OCI-M2 (cell line): ENCODE results near the gene CDC42SE1.

Experiments used
- DNase-seq: peaks from one replicate; lab custom pipeline; 2025; ENCODE audit not compliant: unreplicated experiment; lab: John Stamatoyannopoulos, UW

The CDC42SE1 gene

DNA sequence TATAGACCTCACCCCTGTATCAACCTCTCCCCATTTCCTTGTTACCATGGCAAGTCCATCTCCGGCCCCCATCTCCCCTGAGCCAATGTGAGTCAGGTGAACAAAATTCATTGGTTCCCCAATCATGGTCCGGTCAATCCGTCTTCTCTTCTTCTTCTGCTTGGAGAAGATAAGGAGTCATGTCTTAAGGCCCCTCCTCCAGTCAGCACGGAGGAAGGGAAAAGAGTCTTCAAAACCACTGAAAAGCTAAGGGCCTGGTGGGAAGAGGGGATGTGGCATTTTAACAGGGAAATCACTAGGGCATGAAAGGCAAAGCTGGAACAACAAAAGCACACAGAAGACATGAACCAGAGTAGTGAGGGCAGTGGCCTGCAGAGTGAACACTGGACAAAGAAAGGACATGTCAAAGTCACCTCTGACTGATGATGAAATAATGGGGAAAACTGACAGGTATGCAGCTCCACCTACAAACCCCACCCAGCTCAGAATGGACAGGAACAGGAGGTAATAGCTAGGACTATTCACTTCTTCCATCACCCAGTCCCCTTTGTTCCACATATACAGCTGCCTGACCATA, 4.4 kb downstream of the CDC42SE1 start:
- no peak for DNase-seq

DNA sequence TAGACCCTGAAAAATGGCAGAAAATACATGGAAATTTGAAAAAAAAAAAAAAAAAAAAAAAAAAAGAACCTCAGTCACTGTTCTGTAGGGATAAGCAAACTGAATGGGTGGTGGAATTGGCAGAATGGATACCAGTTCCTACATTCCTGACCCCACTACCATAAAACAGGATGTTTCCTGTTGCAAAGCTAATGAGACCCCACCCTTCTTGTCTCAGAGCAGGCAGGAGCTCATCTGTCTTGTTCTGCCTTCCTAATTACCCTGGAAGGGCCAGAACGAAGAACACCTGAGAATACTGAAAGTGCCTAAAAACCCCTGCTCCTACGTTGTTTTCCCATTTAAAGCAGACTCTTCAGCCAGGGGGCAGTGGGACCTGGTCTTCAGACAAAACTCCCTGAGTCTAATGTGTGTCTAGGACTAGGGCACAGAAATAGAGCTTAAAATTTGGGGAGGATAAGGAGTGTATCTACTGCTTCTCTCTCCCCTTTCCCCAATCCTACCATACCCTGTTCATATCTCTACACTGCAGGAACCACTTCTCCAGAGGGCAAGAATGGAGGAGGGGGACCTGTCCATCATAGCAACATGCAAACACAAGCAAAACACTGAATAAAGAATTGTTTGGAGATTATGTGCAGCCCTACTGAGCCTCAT, 7.9 kb downstream of the CDC42SE1 start:
- DNase-seq = no peak

DNA sequence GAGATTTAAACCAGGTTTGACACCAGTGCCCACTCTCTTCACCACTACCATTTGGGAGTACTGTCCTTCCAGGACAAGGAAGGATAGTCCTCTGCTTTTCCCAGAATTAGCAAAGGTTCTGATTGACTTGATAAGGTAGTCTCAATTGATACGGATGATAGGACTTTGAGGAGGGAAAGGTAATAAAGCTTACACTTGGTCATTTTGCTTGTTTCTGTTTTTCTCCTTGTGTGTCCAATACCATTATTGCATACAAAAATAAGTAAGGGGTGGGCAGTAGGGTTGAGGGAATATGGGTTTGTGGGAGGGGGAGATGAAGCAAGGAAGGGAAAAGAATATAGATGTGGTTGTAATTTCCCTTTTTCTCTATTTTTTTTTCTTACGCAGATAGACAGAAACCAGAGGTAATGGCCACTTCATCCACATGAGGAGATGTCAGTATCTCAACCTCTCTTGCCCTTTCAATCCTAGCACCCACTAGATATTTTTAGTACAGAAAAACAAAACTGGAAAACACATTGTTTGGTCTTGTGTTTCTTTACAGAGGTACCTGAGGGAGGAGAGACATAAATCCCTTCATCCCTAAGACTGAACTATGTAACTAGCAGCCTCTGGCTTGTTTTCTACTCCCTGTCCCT, 9.3 kb downstream of the CDC42SE1 start:
- DNase-seq = no peak

DNA sequence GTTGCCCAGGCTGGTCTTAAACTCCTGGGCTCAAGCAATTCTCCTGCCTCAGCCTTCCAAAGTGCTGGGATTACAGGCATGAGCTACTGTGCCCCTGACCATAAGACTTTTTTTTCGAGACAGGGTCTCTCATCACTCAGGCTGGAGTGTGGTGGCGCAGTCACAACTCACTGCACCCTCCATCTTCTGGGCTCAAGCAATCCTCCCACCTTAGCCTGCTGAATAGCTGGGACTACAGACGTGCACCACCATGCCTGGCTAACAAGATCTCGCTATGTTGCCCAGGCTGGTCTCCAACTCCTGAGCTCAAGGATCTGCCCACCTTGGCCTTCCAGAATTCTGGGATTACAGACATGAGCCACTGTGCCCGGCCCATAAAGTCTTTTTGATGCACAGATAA, 10.0 kb downstream of the CDC42SE1 start:
- no peak for DNase-seq

DNA sequence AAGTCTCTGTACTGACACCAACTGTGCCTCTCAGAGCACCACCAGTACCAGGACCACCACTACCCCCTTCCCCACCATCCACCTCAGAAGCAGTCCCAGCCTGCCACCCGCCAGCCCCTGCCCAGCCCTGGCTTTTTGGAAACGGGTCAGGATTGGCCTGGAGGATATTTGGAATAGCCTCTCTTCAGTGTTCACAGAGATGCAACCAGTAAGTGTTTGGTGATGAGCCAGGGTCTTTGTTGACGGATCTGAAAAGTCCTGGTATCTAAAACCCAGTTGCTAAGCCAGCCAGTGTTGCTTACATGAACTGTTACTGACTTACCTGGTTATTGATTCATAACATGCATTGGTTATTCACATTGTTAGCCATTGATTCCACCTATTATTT, 10.8 kb downstream of the CDC42SE1 start:
- no peak for DNase-seq

DNA sequence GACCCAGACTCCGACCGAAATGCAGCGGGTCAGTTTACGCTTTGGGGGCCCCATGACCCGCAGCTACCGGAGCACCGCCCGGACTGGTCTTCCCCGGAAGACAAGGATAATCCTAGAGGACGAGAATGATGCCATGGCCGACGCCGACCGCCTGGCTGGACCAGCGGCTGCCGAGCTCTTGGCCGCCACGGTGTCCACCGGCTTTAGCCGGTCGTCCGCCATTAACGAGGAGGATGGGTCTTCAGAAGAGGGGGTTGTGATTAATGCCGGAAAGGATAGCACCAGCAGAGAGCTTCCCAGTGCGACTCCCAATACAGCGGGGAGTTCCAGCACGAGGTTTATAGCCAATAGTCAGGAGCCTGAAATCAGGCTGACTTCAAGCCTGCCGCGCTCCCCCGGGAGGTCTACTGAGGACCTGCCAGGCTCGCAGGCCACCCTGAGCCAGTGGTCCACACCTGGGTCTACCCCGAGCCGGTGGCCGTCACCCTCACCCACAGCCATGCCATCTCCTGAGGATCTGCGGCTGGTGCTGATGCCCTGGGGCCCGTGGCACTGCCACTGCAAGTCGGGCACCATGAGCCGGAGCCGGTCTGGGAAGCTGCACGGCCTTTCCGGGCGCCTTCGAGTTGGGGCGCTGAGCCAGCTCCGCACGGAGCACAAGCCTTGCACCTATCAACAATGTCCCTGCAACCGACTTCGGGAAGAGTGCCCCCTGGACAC, 11.3 kb downstream of the CDC42SE1 start:
- DNase-seq = no peak

DNA sequence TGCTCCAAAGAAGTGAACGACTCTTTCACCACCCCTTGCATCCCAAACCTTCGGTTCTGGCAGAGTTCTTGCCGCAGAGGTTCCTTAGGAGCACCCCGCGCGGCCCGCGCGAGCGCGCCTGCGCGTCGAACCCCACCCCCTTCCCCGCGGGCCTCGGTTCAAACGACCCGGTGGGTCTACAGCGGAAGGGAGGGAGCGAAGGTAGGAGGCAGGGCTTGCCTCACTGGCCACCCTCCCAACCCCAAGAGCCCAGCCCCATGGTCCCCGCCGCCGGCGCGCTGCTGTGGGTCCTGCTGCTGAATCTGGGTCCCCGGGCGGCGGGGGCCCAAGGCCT, 11.9 kb downstream of the CDC42SE1 start, which contains the start of gene C1orf56:
TSS of gene C1orf56 (plus strand) at position 161 of the 334 bp plus-strand sequence. CDS start at position 258, 97 bp downstream.
- no peak for DNase-seq

DNA sequence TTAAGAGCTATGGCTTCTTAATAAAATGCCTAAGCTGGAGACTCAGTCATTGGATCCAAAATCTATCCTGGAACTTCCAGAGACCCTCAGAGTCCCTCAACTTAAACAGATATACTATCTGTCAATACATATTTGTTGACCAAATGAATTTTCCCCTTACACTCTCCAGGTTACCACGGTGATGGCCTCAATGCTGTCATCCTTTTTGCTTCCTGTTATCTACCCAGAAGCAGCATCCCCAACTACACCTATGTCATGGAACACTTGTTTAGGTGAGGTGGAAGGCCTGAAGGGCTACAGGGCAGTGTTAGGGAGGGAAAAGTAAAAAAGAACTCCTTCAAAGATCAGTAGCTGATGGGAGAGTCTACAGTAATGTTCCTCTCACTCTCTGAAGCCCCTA, 16.3 kb downstream of the CDC42SE1 start:
- DNase-seq = no peak

DNA sequence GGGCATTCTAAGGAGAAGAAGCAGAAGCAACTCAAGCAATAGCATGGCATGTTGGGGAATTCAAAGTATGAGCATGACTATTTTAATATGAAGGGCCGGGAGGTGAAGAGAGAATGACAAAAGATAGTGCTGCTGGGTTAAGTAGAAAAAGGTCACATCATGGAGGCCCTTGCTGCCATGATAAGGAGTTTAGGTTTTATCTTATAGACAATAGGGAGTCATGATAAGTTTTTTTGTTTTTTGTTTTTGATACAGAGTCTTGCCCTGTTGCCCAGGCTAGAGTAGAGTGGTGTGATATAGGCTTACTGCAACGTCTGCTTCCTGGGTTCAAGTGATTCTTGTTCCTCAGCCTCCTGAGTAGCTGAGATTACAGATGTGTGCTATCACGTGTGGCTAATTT, 19.9 kb downstream of the CDC42SE1 start:
- DNase-seq = no peak

DNA sequence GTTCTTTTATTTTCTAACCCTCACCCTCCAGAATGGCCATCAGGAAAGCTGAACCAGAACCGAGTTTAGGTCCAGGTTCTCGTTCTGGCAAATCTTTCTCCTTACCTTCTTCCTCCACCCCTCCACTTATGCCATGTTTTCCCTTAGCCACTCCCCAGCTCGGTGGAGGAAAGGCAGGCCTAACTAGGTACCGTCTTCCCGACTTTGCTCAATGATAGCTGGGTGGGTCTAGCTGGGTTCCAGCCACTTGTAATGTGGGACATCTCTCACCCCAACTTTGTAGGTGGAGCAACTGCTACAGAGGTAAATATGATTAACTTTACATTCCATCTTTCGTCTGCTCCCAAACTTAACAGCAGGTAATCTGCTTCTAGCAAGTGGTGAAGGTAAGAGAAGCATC, 22.4 kb downstream of the CDC42SE1 start:
- no peak for DNase-seq

DNA sequence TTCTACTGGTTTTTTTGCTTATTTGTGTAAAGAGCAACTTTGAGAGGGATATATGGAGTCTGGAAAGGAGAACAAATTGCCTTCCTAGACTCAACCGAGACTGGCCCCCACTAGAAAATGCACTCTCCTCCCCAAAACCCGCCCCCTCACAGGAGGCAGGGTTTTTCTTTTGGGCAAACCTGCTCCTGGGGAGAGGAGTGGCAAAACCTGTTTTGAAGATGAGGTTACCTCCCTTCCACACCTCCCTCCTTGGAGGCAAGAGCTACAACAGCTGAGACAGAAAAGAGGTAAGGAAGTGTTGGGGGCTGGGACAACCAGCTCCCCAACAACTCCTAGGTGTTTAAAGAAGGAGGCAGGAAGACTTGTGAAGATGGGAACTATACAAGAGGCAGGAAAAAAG, 23.1 kb downstream of the CDC42SE1 start, which contains the start of gene BNIPL:
TSS of gene BNIPL (plus strand) at position 231 of the 400 bp plus-strand sequence. CDS start at position 371, 140 bp downstream.
- DNase-seq = no peak

DNA sequence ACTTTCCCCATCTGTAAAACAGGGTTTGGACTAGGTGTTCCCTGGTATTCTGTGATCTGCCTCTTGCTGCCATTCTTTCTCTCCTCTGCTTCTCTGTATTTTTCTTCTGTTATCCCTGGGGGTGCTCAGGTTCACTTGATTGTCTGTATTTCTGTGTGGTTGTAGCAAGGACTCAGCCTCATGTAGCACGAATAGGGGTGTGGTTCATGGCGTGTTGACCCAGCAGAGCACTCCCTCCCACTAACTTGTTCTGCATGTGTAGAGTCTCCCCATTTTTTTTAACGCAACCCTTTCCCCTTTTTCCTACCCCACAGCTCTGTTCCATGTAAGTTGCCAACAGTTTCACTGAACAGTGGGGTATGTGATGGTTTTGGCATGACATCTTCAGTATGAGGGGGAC, 24.3 kb downstream of the CDC42SE1 start:
- DNase-seq = no peak

DNA sequence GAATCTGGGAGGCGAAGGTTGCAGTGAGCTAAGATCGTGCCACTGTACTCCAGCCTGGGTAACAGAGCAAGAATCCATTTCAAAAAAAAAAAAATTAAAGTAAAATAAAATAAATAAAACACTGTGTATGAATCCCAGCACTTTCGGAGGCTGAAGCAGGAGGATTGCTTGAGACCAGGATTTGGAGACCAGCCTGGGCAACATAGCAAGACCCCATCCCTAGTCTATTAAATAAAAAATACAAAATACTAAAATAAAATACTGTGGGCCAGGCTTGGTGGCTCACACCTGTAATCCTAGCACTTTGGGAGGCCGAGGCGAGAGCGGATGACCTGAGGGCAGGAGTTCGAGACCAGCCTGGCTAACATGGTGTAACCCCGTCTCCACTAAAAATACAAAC, 27.3 kb downstream of the CDC42SE1 start:
- no peak for DNase-seq

DNA sequence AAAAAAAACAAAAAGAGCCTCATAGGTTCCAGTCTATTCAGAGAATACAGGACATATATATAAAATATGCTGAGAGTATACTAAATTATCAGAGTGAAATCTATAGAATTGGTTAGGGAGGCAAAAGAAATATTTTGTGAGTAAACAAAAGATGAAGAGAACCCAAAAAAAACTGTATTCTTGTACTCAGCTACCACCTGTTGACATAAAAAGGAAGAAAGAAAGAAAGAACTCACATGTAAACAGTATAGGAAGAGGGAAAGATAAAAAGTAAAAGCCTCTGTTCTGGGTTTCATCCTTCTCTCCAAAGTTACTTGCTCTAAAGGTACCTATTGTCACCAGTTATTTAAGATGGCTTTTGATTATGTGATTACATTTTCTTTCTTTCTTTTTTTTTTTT, 33.0 kb downstream of the CDC42SE1 start:
- no peak for DNase-seq

DNA sequence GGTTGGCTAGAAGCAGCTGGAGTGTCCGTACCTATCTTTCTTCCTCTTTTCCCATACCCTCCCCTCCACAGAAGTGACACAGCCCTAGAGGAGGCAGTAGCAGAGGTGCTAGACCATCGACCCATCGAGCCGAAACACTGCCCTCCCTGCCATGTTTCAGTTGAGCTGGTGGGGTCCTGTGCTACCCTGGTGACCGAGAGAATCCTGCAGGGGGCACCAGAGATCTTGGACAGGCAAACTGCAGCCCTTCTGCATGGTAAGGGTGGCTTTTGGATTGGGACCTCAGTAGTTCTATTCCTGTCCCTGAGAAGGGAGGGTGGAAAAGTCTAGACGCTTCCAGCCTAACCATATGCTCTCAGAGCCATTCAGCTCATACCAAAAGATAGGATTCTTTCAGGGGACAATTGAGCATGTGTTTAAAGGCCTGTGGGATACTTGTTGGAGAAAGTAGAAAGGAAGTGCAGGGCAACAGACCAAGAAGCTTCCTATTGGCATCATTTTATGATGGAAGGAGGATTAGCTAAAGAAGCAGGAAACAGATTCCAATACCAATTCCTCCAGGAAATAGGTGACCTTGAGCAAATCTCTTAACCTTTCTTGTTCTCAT, 34.8 kb downstream of the CDC42SE1 start:
- no peak for DNase-seq

DNA sequence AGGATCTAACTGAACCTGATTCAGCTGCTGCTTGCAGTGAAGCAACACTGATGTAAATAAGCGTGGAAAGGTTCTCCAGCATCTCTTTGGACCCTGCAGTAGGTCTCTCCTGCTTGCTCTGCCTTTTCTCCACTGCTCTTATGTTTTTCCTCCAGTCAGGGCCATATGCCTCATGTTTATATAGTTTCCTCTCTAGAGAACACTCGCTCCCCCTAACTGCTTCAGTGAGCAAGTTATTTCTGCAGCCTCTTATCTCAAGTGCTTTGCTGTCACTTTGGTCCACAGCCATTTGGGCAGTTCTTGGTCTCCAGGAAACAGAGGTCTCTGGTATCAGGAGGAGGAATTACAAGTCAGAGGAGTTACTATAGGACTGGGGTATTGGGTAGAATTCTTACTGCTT, 45.9 kb downstream of the CDC42SE1 start:
- DNase-seq = no peak

DNA sequence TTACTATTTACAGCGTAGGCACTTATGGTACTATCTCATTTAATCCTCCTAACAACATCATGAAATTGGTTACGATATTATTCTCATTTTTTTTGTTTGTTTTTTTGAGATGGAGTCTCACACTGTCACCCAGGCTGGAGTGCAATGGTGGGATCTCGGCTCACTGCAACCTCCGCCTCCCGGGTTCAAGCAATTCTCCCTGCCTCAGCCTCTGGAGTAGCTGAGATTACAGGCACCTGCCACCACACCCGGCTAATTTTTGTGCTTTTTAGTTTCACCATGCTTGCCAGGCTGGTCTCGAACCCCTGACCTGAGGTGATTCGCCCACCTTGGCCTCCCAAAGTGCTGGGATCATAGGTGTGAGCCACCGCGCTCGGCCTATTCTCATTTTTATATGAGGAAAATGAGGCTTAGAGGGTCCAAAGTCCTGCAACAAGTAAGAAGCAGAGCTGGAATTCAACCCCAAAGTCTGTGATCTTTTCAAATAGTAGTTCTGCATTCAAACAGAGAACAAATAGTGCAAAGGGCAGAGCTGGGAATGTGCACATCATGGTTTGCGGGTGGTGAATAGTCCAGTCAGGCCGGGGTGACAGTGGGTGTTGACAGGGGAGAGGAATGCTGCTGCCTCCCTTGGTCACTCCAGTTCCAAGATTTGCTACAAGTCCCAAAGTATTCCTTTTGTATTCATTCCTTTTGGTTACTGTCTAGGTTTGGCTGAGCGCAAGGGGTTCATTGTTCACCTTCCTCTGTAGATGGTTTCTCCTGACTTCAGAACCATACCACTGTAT, 46.5 kb downstream of the CDC42SE1 start:
- DNase-seq = no peak

DNA sequence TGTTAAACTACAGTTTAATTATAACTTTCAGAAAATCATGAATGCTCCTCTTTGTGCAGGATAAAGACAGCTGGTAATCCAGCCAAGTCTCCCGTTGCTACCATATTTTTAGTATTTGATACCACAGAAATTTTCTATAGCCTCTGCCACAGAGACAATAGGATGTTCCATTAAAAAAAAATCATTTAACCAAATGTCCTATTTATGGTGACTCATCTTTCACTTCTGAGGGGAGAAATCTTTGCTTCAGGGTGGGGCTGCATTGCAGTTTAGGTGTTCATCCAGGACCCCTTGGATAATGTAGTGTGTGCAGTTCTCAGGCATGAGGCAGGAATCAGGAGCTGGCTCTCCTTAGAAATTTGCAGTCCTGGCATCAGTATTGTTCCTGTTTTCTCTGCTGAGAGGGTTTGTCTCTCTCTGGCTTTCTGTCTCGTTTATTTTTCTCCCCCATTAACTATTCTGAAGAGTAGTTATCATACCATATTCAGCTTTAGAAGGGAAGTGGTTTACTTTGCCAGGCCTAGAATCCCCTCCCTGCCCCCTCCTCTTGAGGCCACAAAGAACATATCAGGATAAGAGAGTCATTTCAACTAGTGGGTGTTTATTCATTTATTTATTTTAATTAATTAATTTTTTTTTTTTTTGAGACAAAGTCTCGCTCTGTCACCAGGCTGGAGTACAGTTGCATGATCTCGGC, 48.1 kb downstream of the CDC42SE1 start:
- DNase-seq = no peak

DNA sequence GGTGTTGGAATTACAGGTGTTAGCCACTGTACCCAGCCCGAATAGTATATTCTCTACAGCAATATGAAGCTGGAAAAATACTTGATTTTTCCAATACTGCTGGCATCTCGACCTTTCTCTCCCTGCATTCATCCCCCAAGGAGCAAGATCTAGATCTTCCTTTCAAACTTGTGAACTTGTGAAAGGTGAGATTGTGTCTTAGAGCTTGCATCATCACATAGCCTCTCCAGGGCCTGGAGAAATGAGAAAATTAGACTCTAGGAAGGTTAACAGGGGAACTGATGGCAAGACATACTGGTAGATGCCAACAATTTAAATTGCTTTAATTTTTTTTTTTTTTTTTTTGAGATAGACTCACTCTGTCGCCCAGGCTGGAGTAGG, 49.1 kb downstream of the CDC42SE1 start:
- no peak for DNase-seq

DNA sequence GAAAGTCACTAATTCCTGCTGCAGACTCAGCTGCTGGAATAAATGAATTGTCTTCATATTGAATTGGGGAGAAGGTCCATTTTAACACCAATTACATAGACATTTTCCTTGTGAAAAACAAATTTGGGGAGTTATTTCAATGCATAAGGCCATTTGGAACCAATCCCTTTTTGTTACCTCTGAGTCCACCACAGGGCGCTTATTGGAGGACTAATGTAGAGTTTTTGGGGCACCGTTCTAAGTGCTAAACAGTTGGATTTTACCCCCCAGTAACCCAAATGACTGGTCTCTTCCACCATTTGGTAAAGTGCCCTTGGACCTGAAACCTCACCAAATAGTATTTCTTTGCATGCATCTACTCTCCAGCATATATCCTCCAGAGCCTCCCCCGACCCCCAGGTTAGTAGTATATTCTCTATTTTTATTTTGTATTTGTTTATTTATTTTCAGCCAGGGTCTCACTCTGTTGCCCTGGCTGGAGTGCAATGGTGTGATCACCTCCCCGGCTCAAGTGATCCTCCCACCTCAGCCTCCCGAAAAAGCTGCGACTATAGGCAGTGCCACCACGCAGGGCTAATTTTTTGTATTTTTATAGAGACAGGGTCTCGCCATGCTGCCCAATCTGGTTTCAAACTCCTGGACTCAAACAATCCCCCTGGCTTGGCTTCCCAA, 49.6 kb downstream of the CDC42SE1 start:
- DNase-seq = no peak
